DND-41 (cell line): ENCODE measurements around the gene NDUFAF5.

Experiments
- ATAC-seq: fragments of 200-7000 bp; cut with Tn5 transposase; 3 replicates; pipeline ENCODE4 v1.9.1; 2021; ENCODE audit warnings: low read depth; ENCODE audit not compliant: insufficient read depth
- DNase-seq: peaks from one replicate; pipeline ENCODE4 v3.0.0-alpha.2; 2020
- H2AFZ ChIP-seq: 2 replicates; pipeline ENCODE4 v1.6.0; 2012; ENCODE audit warnings: low read depth, low read length
- H3K27ac ChIP-seq: 2 replicates; pipeline ENCODE4 v1.5.1; 2012; ENCODE audit warnings: low read length, inconsistent platforms
- H3K27me3 ChIP-seq: fragments of 200-600 bp; sonication (generic); 2 replicates; pipeline ENCODE4 v1.6.0; 2012; ENCODE audit warnings: low read length, mild to moderate bottlenecking, inconsistent platforms; ENCODE audit not compliant: insufficient read depth, poor library complexity
- H3K36me3 ChIP-seq: 2 replicates; pipeline ENCODE4 v1.5.1; 2012; ENCODE audit warnings: low read length, inconsistent platforms; ENCODE audit not compliant: insufficient read depth
- H3K4me1 ChIP-seq: 2 replicates; pipeline ENCODE4 v1.5.1; 2012; ENCODE audit warnings: mild to moderate bottlenecking, low read length; ENCODE audit not compliant: insufficient read depth
- H3K4me2 ChIP-seq: 2 replicates; pipeline ENCODE4 v1.6.0; 2012; ENCODE audit warnings: mild to moderate bottlenecking, moderate library complexity, low read length, inconsistent platforms; ENCODE audit not compliant: insufficient read depth
- H3K4me3 ChIP-seq, 2 experiments: fragments of 200-600 bp in 1 of 2; shearing (Covaris generic) in 1 of 2; 2 replicates each; pipeline ENCODE4 v1.5.1; 2012 to 2016; ENCODE audit warnings: inconsistent platforms in 2 of 2, low read length in 2 of 2, mild to moderate bottlenecking in 2 of 2, low read depth in 1 of 2, moderate library complexity in 1 of 2
- H3K79me2 ChIP-seq: 2 replicates; pipeline ENCODE4 v1.6.0; 2012; ENCODE audit warnings: low read length, inconsistent platforms; ENCODE audit not compliant: insufficient read depth
- H3K9ac ChIP-seq: 2 replicates; pipeline ENCODE4 v1.6.0; 2012; ENCODE audit warnings: low read depth, mild to moderate bottlenecking, inconsistent platforms, low read length, moderate library complexity
- H3K9me3 ChIP-seq: 2 replicates; pipeline ENCODE4 v1.5.1; 2012; ENCODE audit warnings: low read length, moderate library complexity, mild to moderate bottlenecking, inconsistent platforms; ENCODE audit not compliant: insufficient read depth, severe bottlenecking
- H4K20me1 ChIP-seq: 2 replicates; pipeline ENCODE4 v1.6.0; 2012; ENCODE audit warnings: low read length; ENCODE audit not compliant: insufficient read depth
- CTCF ChIP-seq: IDR thresholded peaks from 2 replicates; pipeline ENCODE4 v1.5.1; 2012; ENCODE audit warnings: borderline replicate concordance, low read length, moderate library complexity, mild to moderate bottlenecking; ENCODE audit not compliant: poor library complexity, severe bottlenecking; ENCODE audit errors: extremely low read depth
- EZH2 ChIP-seq: IDR thresholded peaks from 3 replicates; pipeline ENCODE4 v1.6.1; 2012; ENCODE audit warnings: borderline replicate concordance, low read depth, mild to moderate bottlenecking, moderate library complexity, low read length, inconsistent platforms; ENCODE audit not compliant: severe bottlenecking

The NDUFAF5 gene

DNA sequence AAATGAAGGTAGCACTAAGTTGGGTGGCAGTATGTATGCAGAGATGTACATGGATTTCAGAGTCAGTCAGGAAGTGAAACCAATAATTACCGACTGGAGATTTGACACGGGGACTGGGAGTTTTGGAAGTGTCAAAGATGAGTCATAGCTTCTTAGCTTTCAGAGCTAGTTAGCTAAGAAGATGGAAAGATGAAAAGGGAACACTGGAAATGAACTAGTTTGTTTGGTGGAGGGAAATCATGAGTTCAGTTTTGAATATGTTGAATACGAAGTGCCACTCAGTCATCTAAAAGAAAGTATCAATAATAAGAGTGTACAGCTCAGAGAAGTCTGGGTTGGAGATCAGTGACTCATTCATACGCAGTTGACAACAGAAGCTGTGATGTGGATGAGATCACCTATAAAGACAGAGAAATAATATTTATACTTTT is 7.6 kb upstream of the NDUFAF5 start:
- H3K9ac ChIP-seq = no peak overlapping the region
- DNase-seq (no peak), ATAC-seq (no peak)
- H4K20me1 ChIP-seq = no peaks in the 10 kb centered on the region
- TF ChIP-seq EZH2 = no peak
- no peak for TF ChIP-seq CTCF
- no peak overlapping the region for H3K4me3 ChIP-seq
- H3K27ac ChIP-seq = no peak overlapping the region
- peaks cover 73% of the 10 kb centered on the region for H3K4me1 ChIP-seq
- H3K36me3 ChIP-seq = peaks cover 93% of the 10 kb centered on the region
- H3K27me3 ChIP-seq = no peaks in the 10 kb centered on the region
- no peak overlapping the region for H3K4me2 ChIP-seq
- H3K9me3 ChIP-seq = no peaks in the 10 kb centered on the region
- peaks cover 74% of the 10 kb centered on the region for H3K79me2 ChIP-seq
- no peak overlapping the region for H2AFZ ChIP-seq

GRCh38 chr20:13778827-13779226 is 6.0 kb upstream of the NDUFAF5 start:
- H2AFZ ChIP-seq = no peak overlapping the region
- H3K27me3 ChIP-seq = no peaks in the 10 kb centered on the region
- H4K20me1 ChIP-seq = no peaks in the 10 kb centered on the region; the same call in 1 of the 2 replicates
- H3K27ac ChIP-seq = peak overlapping the region; percentile 36; the same call in 1 of the 2 replicates
- no peaks in the 10 kb centered on the region for H3K9me3 ChIP-seq
- peaks cover 90% of the 10 kb centered on the region for H3K36me3 ChIP-seq
- peaks cover 88% of the 10 kb centered on the region for H3K79me2 ChIP-seq
- H3K9ac ChIP-seq = no peak overlapping the region
- TF ChIP-seq CTCF (no peak), EZH2 (no peak)
- ATAC-seq (no peak), DNase-seq (no peak)
- peak overlapping the region; percentile 34; the same call in 1 of the 2 replicates for H3K4me2 ChIP-seq
- peaks cover 77% of the 10 kb centered on the region for H3K4me1 ChIP-seq
- H3K4me3 ChIP-seq = no peak overlapping the region

- ATAC-seq (no peak), DNase-seq (no peak)
- Histone ChIP-seq H2AFZ (no peak overlapping the region), H3K9me3 (no peaks in the 10 kb centered on the region), H3K36me3 (peaks cover 72% of the 10 kb centered on the region), H3K4me1 (peaks cover 78% of the 10 kb centered on the region), H3K79me2 (peaks cover 98% of the 10 kb centered on the region), H4K20me1 (peaks cover 17% of the 10 kb centered on the region; the same call in 1 of the 2 replicates), H3K4me2 (peak overlapping the region; percentile 76), H3K27ac (peak overlapping the region; percentile 90), H3K9ac (peak overlapping the region; percentile 80), H3K4me3 (peak overlapping the region; percentile 92 to 96; a peak in 3 of 4 replicates), H3K27me3 (no peaks in the 10 kb centered on the region)
- TF ChIP-seq CTCF = no peak
- no peak for TF ChIP-seq EZH2
These were observed 1.3 kb upstream of the NDUFAF5 start for GRCh38 chr20:13783528-13783927.
